Erythroblast (primary cell): ENCODE results near the gene SPRING1.

Experiments
- DNase-seq, 2 experiments: peaks; one replicate each; lab custom pipeline; 2025; lab: John Stamatoyannopoulos, UW
- GATA1 ChIP-seq: IDR thresholded peaks from 2 replicates; pipeline ENCODE4 v1.6.1; 2011; ENCODE audit warnings: low read depth, mild to moderate bottlenecking, control low read depth, low read length, moderate library complexity
- POLR2A ChIP-seq: IDR thresholded peaks from 2 replicates; pipeline ENCODE4 v1.6.1; 2011; ENCODE audit warnings: mild to moderate bottlenecking, low read length

The SPRING1 gene, protein sequence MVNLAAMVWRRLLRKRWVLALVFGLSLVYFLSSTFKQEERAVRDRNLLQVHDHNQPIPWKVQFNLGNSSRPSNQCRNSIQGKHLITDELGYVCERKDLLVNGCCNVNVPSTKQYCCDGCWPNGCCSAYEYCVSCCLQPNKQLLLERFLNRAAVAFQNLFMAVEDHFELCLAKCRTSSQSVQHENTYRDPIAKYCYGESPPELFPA

GRCh38 chr12:116737774-116738657 lies at the start of gene SPRING1, which contains the start of gene RNFT2:
SPRING1 (minus strand) TSS chr12:116738069; CDS start chr12:116737900, 169 bp downstream.
RNFT2 (plus strand) TSS chr12:116738315; CDS start chr12:116740498, 2,183 bp downstream.
- TF ChIP-seq GATA1 (no peak), POLR2A (peak; percentile 89)

DNA sequence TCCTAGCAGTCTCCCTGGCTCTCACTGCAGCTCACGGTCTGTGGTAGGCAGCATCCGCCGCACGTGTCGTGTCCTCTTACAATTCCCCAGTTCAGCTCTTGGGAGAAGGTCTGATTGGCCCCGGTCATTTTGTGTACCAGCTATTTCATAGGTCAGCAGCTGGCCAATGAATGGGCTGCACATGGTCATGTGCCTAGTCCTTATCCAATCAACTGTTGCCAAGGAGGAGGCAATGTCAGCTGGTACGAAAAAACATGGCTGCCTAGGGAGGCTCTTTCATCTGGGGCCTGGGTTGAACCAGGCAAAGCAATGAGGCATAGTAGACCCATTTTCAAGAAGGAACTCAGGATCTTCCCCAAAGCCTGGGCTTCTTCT lies 46.4 kb upstream of the SPRING1 start:
- peak; percentile 14 to 17 for DNase-seq
- TF ChIP-seq POLR2A (no peak), GATA1 (no peak)

More at GRCh38 chr12:116737774-116738657, at the start of gene SPRING1, which contains the start of gene RNFT2:
- peak; percentile 99 for DNase-seq

DNA sequence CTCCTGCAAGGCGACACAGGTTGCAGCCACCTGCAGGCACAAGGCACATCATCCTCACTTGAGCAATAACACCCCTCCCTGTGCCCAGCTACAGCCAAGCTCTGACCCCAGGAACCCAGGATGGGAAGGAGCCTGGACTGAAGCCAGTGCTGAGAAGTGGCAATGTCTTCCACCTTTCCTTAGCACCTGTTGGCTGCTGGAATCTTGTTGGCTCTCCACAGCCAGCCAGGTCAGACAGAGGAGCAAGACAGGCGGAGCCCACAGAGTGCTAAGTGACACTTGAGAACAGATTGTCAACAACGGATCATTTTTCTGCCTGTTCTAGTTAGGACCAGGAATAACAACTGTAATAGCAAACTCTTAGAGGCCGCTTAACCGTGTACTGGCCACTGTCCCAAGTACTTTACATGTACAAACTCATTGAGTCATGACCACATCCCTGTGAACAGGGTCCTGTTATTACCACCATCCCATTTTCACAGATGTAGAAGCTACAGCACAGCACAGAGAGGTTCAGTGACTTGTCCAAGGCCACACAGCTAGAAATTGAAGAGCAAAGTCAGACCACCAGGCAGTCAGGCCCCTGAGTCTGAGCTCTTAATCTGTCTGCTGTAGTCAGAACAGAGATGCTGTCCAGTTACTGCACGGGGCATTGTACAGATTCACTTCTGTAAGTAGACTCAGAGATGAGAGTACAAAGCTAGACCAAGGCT lies 45.8 kb upstream of the SPRING1 start:
- DNase-seq, result no peak
- no peak for TF ChIP-seq GATA1
- no peak for TF ChIP-seq POLR2A

DNA sequence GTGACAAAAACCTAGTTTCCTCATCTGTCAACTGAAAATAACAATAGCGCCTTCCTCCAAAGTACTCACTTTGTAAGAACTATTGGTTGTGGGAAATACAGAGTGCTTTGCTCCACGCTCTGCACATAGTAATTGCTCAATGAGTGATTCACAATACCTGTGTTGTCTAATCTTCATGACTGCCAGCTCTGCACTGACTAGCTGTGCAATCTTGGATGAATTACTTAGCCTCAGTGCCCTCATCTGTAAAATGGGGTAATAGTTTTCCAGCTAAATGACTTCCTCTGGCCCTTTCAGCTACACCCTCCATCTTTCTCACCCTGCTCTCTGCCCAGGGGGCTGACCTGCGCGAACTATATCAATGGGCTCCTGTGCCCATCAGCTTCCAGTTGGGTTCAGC lies 43.1 kb upstream of the SPRING1 start:
- no peak for TF ChIP-seq POLR2A
- TF ChIP-seq GATA1, result no peak

GRCh38 chr12:116779597-116779996 lies 41.7 kb upstream of the SPRING1 start:
- no peak for DNase-seq
- TF ChIP-seq POLR2A, result no peak
- no peak for TF ChIP-seq GATA1

More for the DNA sequence above, 43.1 kb upstream of the SPRING1 start:
- DNase-seq, result no peak

DNA sequence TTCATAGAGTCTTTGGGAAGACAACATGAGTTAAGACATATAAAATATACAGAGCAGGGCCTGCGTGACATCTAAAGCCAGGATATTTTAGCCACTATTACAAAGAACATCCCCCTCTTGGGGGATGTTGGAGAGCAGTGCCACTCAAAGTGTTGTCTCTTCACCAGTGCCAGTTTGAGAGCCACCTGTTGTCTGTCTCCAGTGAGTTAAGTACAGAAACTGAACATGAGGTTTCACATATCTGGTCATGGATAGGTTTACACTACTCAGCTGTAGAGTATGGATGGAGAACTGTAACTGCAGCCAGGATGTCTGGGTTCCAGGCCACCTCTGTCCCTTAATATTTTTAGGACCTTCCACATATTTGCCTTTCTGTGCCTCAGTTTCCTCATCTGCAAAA lies 39.4 kb upstream of the SPRING1 start:
- DNase-seq, result no peak
- TF ChIP-seq POLR2A (no peak), GATA1 (no peak)

GRCh38 chr12:116774020-116774419 lies 36.2 kb upstream of the SPRING1 start:
- no peak for DNase-seq

DNA sequence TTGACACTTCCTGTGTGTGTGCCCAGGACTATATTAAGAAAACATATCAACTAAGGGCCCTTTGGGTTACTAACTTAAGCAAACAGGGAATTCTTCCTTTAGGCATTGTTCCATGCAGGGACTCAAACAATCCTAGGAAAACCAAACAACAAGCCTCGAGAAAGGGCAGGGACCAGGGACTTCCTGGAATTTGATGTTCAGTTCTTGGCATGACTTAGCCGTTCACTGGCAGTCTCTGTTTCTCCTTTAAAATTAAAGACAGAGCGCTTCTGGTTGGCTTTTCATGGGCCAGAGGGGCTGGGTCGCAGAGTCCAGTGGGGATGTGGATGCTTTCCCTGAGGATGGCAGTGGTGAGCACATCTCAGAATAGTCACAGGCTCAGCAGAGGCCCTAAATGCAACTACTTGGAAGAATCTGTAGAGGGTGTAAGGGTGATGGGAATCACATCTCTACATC lies 35.4 kb upstream of the SPRING1 start:
- DNase-seq, result no peak
- TF ChIP-seq GATA1 (no peak), POLR2A (no peak)

More at GRCh38 chr12:116774020-116774419, 36.2 kb upstream of the SPRING1 start:
- TF ChIP-seq POLR2A, result no peak
- TF ChIP-seq GATA1, result no peak

DNA sequence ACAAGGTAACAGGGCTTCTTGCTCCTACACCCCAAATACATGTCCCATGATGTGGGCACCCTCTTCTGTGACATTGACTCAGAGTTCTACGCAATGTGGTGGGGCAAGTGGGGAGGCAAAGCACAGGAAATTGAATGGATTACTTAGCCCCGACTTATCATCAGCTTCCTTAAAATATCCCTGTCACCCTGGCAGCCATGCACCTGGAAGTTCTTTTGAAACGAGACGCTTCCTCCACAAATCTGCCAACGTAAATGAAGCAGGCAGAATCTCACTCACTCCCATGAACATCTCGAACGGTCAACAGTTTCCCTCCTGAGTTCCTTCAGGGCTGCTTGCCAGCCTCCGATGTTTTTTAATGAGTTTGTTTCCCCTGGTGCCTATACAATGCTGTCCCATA lies 33.8 kb upstream of the SPRING1 start:
- TF ChIP-seq GATA1 (no peak), POLR2A (no peak)
- DNase-seq, result no peak

- no peak for TF ChIP-seq GATA1
- TF ChIP-seq POLR2A, result no peak
- no peak for DNase-seq
These were observed 28.9 kb upstream of the SPRING1 start for GRCh38 chr12:116766746-116767145.

DNA sequence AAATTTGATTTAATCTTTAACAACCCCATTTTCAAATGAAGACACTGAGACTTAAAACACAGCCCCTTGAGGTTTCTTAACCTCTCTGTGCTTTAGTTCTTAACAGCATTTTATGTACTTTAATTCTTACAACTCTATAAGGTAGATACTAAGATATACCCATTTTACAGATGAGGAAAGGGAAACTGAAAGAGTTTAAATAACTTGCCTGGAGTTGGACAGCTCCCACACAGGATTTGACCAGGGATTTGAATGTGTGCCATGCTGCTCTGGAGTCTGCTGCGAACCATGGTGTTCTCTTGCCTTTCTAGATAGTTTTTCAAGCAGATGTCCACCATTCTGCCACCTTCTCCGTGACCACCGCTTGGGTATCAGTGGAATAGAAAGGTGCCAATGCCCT lies 28.4 kb upstream of the SPRING1 start:
- DNase-seq, result no peak
- TF ChIP-seq GATA1, result no peak
- TF ChIP-seq POLR2A, result no peak

DNA sequence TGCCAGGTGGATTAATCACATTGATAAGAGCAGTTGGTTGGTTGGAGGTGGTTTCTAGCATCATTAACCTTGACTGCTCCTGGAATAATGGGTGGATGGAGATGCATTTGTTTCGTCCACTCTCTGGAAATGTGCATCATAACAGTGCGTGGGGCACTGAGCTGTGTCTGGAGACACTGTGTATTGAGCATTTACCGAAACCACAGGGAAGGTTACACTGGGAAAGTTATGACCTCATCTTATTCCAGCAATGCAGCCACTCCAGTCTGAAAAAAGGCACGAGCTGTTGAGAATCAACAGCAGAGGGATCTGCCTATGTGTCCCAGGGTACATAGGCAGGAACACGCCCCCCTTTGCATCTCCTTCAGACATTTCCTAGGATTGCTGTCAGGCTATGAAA lies 27.4 kb upstream of the SPRING1 start:
- TF ChIP-seq GATA1, result no peak
- no peak for TF ChIP-seq POLR2A
- DNase-seq, result no peak

- no peak for DNase-seq
- no peak for TF ChIP-seq GATA1
- no peak for TF ChIP-seq POLR2A
These were observed 23.6 kb upstream of the SPRING1 start for GRCh38 chr12:116761499-116761898.
